ENCODE data around the gene ZBTB22.

The ZBTB22 gene

GRCh38 chr6:33323623-33323948 lies 6.0 kb upstream of the ZBTB22 start:
- Histone ChIP-seq H3K4me3 (ENCODE audit: low read length) (peak overlapping the region; percentile 83), H3K4me1 (ENCODE audit: control insufficient read depth, insufficient read depth, low read length) (peaks cover 44% of the 10 kb centered on the region)

GRCh38 chr6:33321227-33321626 lies 3.7 kb upstream of the ZBTB22 start:
- Histone ChIP-seq H3K4me3 (ENCODE audit: low read length) (peak overlapping the region; percentile 83), H3K4me1 (ENCODE audit: control insufficient read depth, insufficient read depth, low read length) (peaks cover 53% of the 10 kb centered on the region), H3K9ac (ENCODE audit: low read length) (peak overlapping the region; percentile 84), H3K9me3 (ENCODE audit: control insufficient read depth, low read length) (no peaks in the 10 kb centered on the region), H3K27me3 (replicated peaks; ENCODE audit: control insufficient read depth, insufficient read depth, low read length) (no peaks in the 10 kb centered on the region), H3K36me3 (ENCODE audit: control insufficient read depth, insufficient read depth, low read length, severe bottlenecking) (peaks cover 15% of the 10 kb centered on the region)
- DNase-seq (ENCODE audit: low read depth) = no peak

More at GRCh38 chr6:33323623-33323948, 6.0 kb upstream of the ZBTB22 start:
- DNase-seq (ENCODE audit: low read depth) = no peak
- Histone ChIP-seq H3K9me3 (ENCODE audit: control insufficient read depth, low read length) (no peaks in the 10 kb centered on the region), H3K27me3 (replicated peaks; ENCODE audit: control insufficient read depth, insufficient read depth, low read length) (no peaks in the 10 kb centered on the region), H3K9ac (ENCODE audit: low read length) (peak overlapping the region; percentile 84), H3K36me3 (ENCODE audit: control insufficient read depth, insufficient read depth, low read length, severe bottlenecking) (peaks cover 13% of the 10 kb centered on the region)

GRCh38 chr6:33320315-33321181 lies 3.0 kb upstream of the ZBTB22 start:
- no peaks in the 10 kb centered on the region for H3K9me3 ChIP-seq (ENCODE audit: control insufficient read depth, low read length)
- peaks cover 53% of the 10 kb centered on the region for H3K4me1 ChIP-seq (ENCODE audit: control insufficient read depth, insufficient read depth, low read length)
- H3K36me3 ChIP-seq (ENCODE audit: control insufficient read depth, insufficient read depth, low read length, severe bottlenecking) = peaks cover 15% of the 10 kb centered on the region
- no peaks in the 10 kb centered on the region for H3K27me3 ChIP-seq (replicated peaks; ENCODE audit: control insufficient read depth, insufficient read depth, low read length)
- peak overlapping the region; percentile 84 for H3K9ac ChIP-seq (ENCODE audit: low read length)
- H3K4me3 ChIP-seq (ENCODE audit: low read length) = peak overlapping the region; percentile 83
- peak; percentile 88 for DNase-seq (ENCODE audit: low read depth)

GRCh38 chr6:33319939-33320314 lies 2.4 kb upstream of the ZBTB22 start:
- H3K4me1 ChIP-seq (ENCODE audit: control insufficient read depth, insufficient read depth, low read length) = peaks cover 55% of the 10 kb centered on the region
- no peak for DNase-seq (ENCODE audit: low read depth)
- no peaks in the 10 kb centered on the region for H3K9me3 ChIP-seq (ENCODE audit: control insufficient read depth, low read length)
- peaks cover 15% of the 10 kb centered on the region for H3K36me3 ChIP-seq (ENCODE audit: control insufficient read depth, insufficient read depth, low read length, severe bottlenecking)
- peak overlapping the region; percentile 83 for H3K4me3 ChIP-seq (ENCODE audit: low read length)
- H3K27me3 ChIP-seq (replicated peaks; ENCODE audit: control insufficient read depth, insufficient read depth, low read length) = no peaks in the 10 kb centered on the region
- H3K9ac ChIP-seq (ENCODE audit: low read length) = peak overlapping the region; percentile 22

GRCh38 chr6:33318426-33319073 lies 1.0 kb upstream of the ZBTB22 start:
- Histone ChIP-seq H3K9me3 (ENCODE audit: control insufficient read depth, low read length) (no peaks in the 10 kb centered on the region), H3K36me3 (ENCODE audit: control insufficient read depth, insufficient read depth, low read length, severe bottlenecking) (peaks cover 15% of the 10 kb centered on the region), H3K9ac (ENCODE audit: low read length) (peak overlapping the region; percentile 80), H3K27me3 (replicated peaks; ENCODE audit: control insufficient read depth, insufficient read depth, low read length) (no peaks in the 10 kb centered on the region), H3K4me1 (ENCODE audit: control insufficient read depth, insufficient read depth, low read length) (peaks cover 57% of the 10 kb centered on the region), H3K4me3 (ENCODE audit: low read length) (peak overlapping the region; percentile 85)
- no peak for DNase-seq (ENCODE audit: low read depth)

- Histone ChIP-seq H3K36me3 (ENCODE audit: control insufficient read depth, insufficient read depth, low read length, severe bottlenecking) (peaks cover 15% of the 10 kb centered on the region), H3K9ac (ENCODE audit: low read length) (no peak overlapping the region), H3K4me3 (ENCODE audit: low read length) (peak overlapping the region; percentile 66), H3K4me1 (ENCODE audit: control insufficient read depth, insufficient read depth, low read length) (peaks cover 58% of the 10 kb centered on the region), H3K27me3 (replicated peaks; ENCODE audit: control insufficient read depth, insufficient read depth, low read length) (no peaks in the 10 kb centered on the region), H3K9me3 (ENCODE audit: control insufficient read depth, low read length) (no peaks in the 10 kb centered on the region)
- DNase-seq (ENCODE audit: low read depth) = peak; percentile 84
Observed at GRCh38 chr6:33317419-33317668, 200 bp downstream of the ZBTB22 start.

GRCh38 chr6:33316603-33317418 lies 733 bp downstream of the ZBTB22 start:
- no peak overlapping the region for H3K9ac ChIP-seq (ENCODE audit: low read length)
- H3K9me3 ChIP-seq (ENCODE audit: control insufficient read depth, low read length) = no peaks in the 10 kb centered on the region
- H3K4me3 ChIP-seq (ENCODE audit: low read length) = peak overlapping the region; percentile 66
- peaks cover 15% of the 10 kb centered on the region for H3K36me3 ChIP-seq (ENCODE audit: control insufficient read depth, insufficient read depth, low read length, severe bottlenecking)
- peaks cover 58% of the 10 kb centered on the region for H3K4me1 ChIP-seq (ENCODE audit: control insufficient read depth, insufficient read depth, low read length)
- no peak for DNase-seq (ENCODE audit: low read depth)
- H3K27me3 ChIP-seq (replicated peaks; ENCODE audit: control insufficient read depth, insufficient read depth, low read length) = no peaks in the 10 kb centered on the region

- Histone ChIP-seq H3K36me3 (ENCODE audit: control insufficient read depth, insufficient read depth, low read length, severe bottlenecking) (peaks cover 15% of the 10 kb centered on the region), H3K4me1 (ENCODE audit: control insufficient read depth, insufficient read depth, low read length) (peaks cover 52% of the 10 kb centered on the region), H3K27me3 (replicated peaks; ENCODE audit: control insufficient read depth, insufficient read depth, low read length) (no peaks in the 10 kb centered on the region), H3K4me3 (ENCODE audit: low read length) (no peak overlapping the region), H3K9ac (ENCODE audit: low read length) (no peak overlapping the region), H3K9me3 (ENCODE audit: control insufficient read depth, low read length) (no peaks in the 10 kb centered on the region)
- DNase-seq (ENCODE audit: low read depth) = no peak
Observed at GRCh38 chr6:33315793-33316602, 1.5 kb downstream of the ZBTB22 start.

- H3K4me3 ChIP-seq (ENCODE audit: low read length) = peak overlapping the region; percentile 95
- peak overlapping the region; percentile 99 for H3K9ac ChIP-seq (ENCODE audit: low read length)
- H3K36me3 ChIP-seq (ENCODE audit: control insufficient read depth, insufficient read depth, low read length, severe bottlenecking) = peaks cover 15% of the 10 kb centered on the region
- peaks cover 44% of the 10 kb centered on the region for H3K4me1 ChIP-seq (ENCODE audit: control insufficient read depth, insufficient read depth, low read length)
- DNase-seq (ENCODE audit: low read depth) = peak; percentile 35
- no peaks in the 10 kb centered on the region for H3K9me3 ChIP-seq (ENCODE audit: control insufficient read depth, low read length)
- no peaks in the 10 kb centered on the region for H3K27me3 ChIP-seq (replicated peaks; ENCODE audit: control insufficient read depth, insufficient read depth, low read length)
Observed at GRCh38 chr6:33314943-33315792, 2.4 kb downstream of the ZBTB22 start.

GRCh38 chr6:33314515-33314942 lies 3.0 kb downstream of the ZBTB22 start:
- Histone ChIP-seq H3K9me3 (ENCODE audit: control insufficient read depth, low read length) (no peaks in the 10 kb centered on the region), H3K27me3 (replicated peaks; ENCODE audit: control insufficient read depth, insufficient read depth, low read length) (no peaks in the 10 kb centered on the region), H3K36me3 (ENCODE audit: control insufficient read depth, insufficient read depth, low read length, severe bottlenecking) (peaks cover 11% of the 10 kb centered on the region), H3K4me1 (ENCODE audit: control insufficient read depth, insufficient read depth, low read length) (peaks cover 38% of the 10 kb centered on the region), H3K9ac (ENCODE audit: low read length) (peak overlapping the region; percentile 99), H3K4me3 (ENCODE audit: low read length) (peak overlapping the region; percentile 95)
- DNase-seq (ENCODE audit: low read depth) = peak; percentile 76

Measured in adipocyte (in vitro differentiated cells).